Suprapubic skin (tissue), 4 donors: ENCODE measurements around the gene CBL. TPM values are rescaled to one million over a fixed set of nuclear protein-coding genes. Genes with fewer than 3 reads are reported as not detected.

ENCODE experiments used
- DNase-seq, 2 donors: peaks; one replicate each; pipeline ENCODE4 v3.0.0-alpha.2; 2019; ENCODE audit warnings: low spot score in 2 of 2
- H3K27ac ChIP-seq: fragments of 200-600 bp; sonication (generic); one replicate; pipeline ENCODE4 v1.5.1; 2019
- H3K27me3 ChIP-seq: fragments of 200-600 bp; sonication (generic); one replicate; pipeline ENCODE4 v1.5.1; 2019
- H3K36me3 ChIP-seq: fragments of 200-600 bp; sonication (generic); one replicate; pipeline ENCODE4 v1.5.1; 2019
- H3K4me1 ChIP-seq: fragments of 200-600 bp; sonication (generic); one replicate; pipeline ENCODE4 v1.5.1; 2019
- H3K4me3 ChIP-seq: fragments of 200-600 bp; sonication (generic); one replicate; pipeline ENCODE4 v1.5.1; 2019; ENCODE audit warnings: mild to moderate bottlenecking
- H3K9me3 ChIP-seq: fragments of 200-600 bp; sonication (generic); one replicate; pipeline ENCODE4 v1.5.1; 2019
- CTCF ChIP-seq, 2 donors: fragments of 200-600 bp in 1 of 2; fragments of 450-650 bp in 1 of 2; sonication (generic) in 1 of 2; IDR thresholded peaks; one replicate each; pipeline ENCODE4 v1.5.1; 2016 to 2019; ENCODE audit warnings: antibody characterized with exemption in 2 of 2, mild to moderate bottlenecking in 1 of 2, moderate library complexity in 1 of 2
- EP300 ChIP-seq: sonication (generic); formaldehyde crosslinking; IDR thresholded peaks from one replicate; pipeline ENCODE4 v1.6.1; 2017; ENCODE audit warnings: antibody characterized with exemption
- POLR2A ChIP-seq, 2 donors: fragments of 450-650 bp; IDR thresholded peaks; one replicate each; pipeline ENCODE4 v1.6.1; 2017; ENCODE audit warnings: antibody characterized with exemption in 2 of 2, mild to moderate bottlenecking in 2 of 2, moderate library complexity in 2 of 2
- POLR2AphosphoS5 ChIP-seq, 3 donors: sonication (generic); formaldehyde crosslinking; IDR thresholded peaks; one replicate each; pipeline ENCODE4 v1.6.1; 2017; ENCODE audit warnings: antibody characterized with exemption in 3 of 3
- WGBS: methylation state at CpG from one replicate; pipeline ENCODE4 v1.1.5; 2018; 5-methylcytosine and 5-hydroxymethylcytosine counted together
- total RNA-seq, 4 donors: library from RNA; depleted of rRNA; stranded (reverse); fragments of >200 nt; gene quantifications; one replicate each; pipeline ENCODE4 v1.1.0, GENCODE V29; 2016

The CBL gene
- total RNA-seq, 4 donors from 2014 or later, result 13.2 to 17.4 (median 17.2) TPM

GRCh38 chr11:119307974-119308373 is 101.8 kb downstream of the CBL start:
- H3K4me1 ChIP-seq, result peaks cover 21% of the 10 kb centered on the region
- peaks cover 27% of the 10 kb centered on the region for H3K36me3 ChIP-seq
- no peak overlapping the region for H3K4me3 ChIP-seq
- H3K9me3 ChIP-seq, result no peaks in the 10 kb centered on the region
- H3K27ac ChIP-seq, result no peak overlapping the region
- DNase-seq, result no peak
- TF ChIP-seq POLR2AphosphoS5 (IDR thresholded peaks at IDR 0.05), result no peak
- no peak for TF ChIP-seq POLR2A (IDR thresholded peaks at IDR 0.05)
- no peaks in the 10 kb centered on the region for H3K27me3 ChIP-seq
- WGBS, result 74% methylated on average over 5 of the region's 5 CpGs

- Histone ChIP-seq H3K27ac (no peak overlapping the region), H3K36me3 (peaks cover 12% of the 10 kb centered on the region)
Observed at GRCh38 chr11:119309411-119309810, 103.3 kb downstream of the CBL start.

GRCh38 chr11:119309953-119310681 is 104.0 kb downstream of the CBL start:
- H3K27ac ChIP-seq, result no peak overlapping the region
- peaks cover 12% of the 10 kb centered on the region for H3K36me3 ChIP-seq
- H3K9me3 ChIP-seq, result no peaks in the 10 kb centered on the region
- 84% methylated on average over 17 of the region's 17 CpGs for WGBS
- H3K4me3 ChIP-seq, result no peak overlapping the region
- H3K27me3 ChIP-seq, result peaks cover 7% of the 10 kb centered on the region
- no peak for DNase-seq
- peaks cover 26% of the 10 kb centered on the region for H3K4me1 ChIP-seq
- TF ChIP-seq POLR2AphosphoS5 (IDR thresholded peaks at IDR 0.05), result no peak
- no peak for TF ChIP-seq CTCF (IDR thresholded peaks at IDR 0.05)
- TF ChIP-seq POLR2A (IDR thresholded peaks at IDR 0.05), result no peak
- no peak for TF ChIP-seq EP300

More at GRCh38 chr11:119309411-119309810, 103.3 kb downstream of the CBL start:
- whole genome bisulfite sequencing, result 72% methylated on average over 11 of the region's 11 CpGs
- Histone ChIP-seq H3K9me3 (no peaks in the 10 kb centered on the region), H3K4me1 (peaks cover 21% of the 10 kb centered on the region), H3K4me3 (no peak overlapping the region), H3K27me3 (no peaks in the 10 kb centered on the region)
- no peak for TF ChIP-seq POLR2A (IDR thresholded peaks at IDR 0.05)
- TF ChIP-seq EP300, result no peak
- no peak for TF ChIP-seq CTCF (IDR thresholded peaks at IDR 0.05)
- no peak for TF ChIP-seq POLR2AphosphoS5 (IDR thresholded peaks at IDR 0.05)
- no peak for DNase-seq

GRCh38 chr11:119310682-119311052 is 104.5 kb downstream of the CBL start:
- no peak overlapping the region for H3K27ac ChIP-seq

GRCh38 chr11:119314726-119315125 is 108.6 kb downstream of the CBL start:
- H3K9me3 ChIP-seq, result no peaks in the 10 kb centered on the region
- TF ChIP-seq POLR2AphosphoS5 (IDR thresholded peaks at IDR 0.05) (no peak), EP300 (no peak), CTCF (IDR thresholded peaks at IDR 0.05) (no peak), POLR2A (IDR thresholded peaks at IDR 0.05) (no peak)
- H3K27me3 ChIP-seq, result peaks cover 29% of the 10 kb centered on the region
- peak overlapping the region; percentile 53 for H3K4me3 ChIP-seq
- peaks cover under 1% of the 10 kb centered on the region for H3K36me3 ChIP-seq
- DNase-seq, result no peak
- no peak overlapping the region for H3K27ac ChIP-seq
- 85% methylated on average over 6 of the region's 18 CpGs for WGBS
- H3K4me1 ChIP-seq, result peaks cover 57% of the 10 kb centered on the region

More at GRCh38 chr11:119310682-119311052, 104.5 kb downstream of the CBL start:
- WGBS, result 64% methylated on average over 5 of the region's 20 CpGs
- Histone ChIP-seq H3K9me3 (no peaks in the 10 kb centered on the region), H3K4me3 (no peak overlapping the region), H3K27me3 (peaks cover 12% of the 10 kb centered on the region), H3K4me1 (peaks cover 31% of the 10 kb centered on the region), H3K36me3 (peaks cover 12% of the 10 kb centered on the region)
- DNase-seq, result no peak
- no peak for TF ChIP-seq POLR2AphosphoS5 (IDR thresholded peaks at IDR 0.05)
- no peak for TF ChIP-seq EP300

GRCh38 chr11:119315131-119316015 is 109.2 kb downstream of the CBL start:
- 4% methylated on average over 12 of the region's 29 CpGs for WGBS
- no peak for TF ChIP-seq POLR2A (IDR thresholded peaks at IDR 0.05)
- TF ChIP-seq CTCF (IDR thresholded peaks at IDR 0.05), result no peak
- TF ChIP-seq EP300, result no peak
- no peak for TF ChIP-seq POLR2AphosphoS5 (IDR thresholded peaks at IDR 0.05)
- DNase-seq, result peak in 1 of 2 donors; percentile 71
- Histone ChIP-seq H3K27me3 (peaks cover 33% of the 10 kb centered on the region), H3K27ac (peak overlapping the region; percentile 82), H3K36me3 (no peaks in the 10 kb centered on the region), H3K4me3 (peak overlapping the region; percentile 53), H3K9me3 (no peaks in the 10 kb centered on the region), H3K4me1 (peaks cover 59% of the 10 kb centered on the region)
